Left lobe of liver (tissue), 2 donors: Measurements from ENCODE around the gene KCNQ1. TPM values are rescaled to one million over a fixed set of nuclear protein-coding genes. Genes with fewer than 3 reads are reported as not detected.
A peak's percentile ranks its signal among the peaks of the same experiment; 100 is the strongest.

ENCODE experiments used
- ATAC-seq: fragments of 200-7000 bp; cut with Tn5 transposase; one replicate; pipeline ENCODE4 v1.9.1; 2020; ENCODE audit warnings: mild to moderate bottlenecking, moderate library complexity
- DNase-seq: peaks from one replicate; pipeline ENCODE4 v3.0.0-alpha.2; 2020; ENCODE audit warnings: low spot score
- total RNA-seq: library from RNA; stranded (reverse); gene quantifications from one replicate; pipeline ENCODE4 v1.2.1, GENCODE V29; 2021
- donor health status: DM: no; HTN: no; CAD: no; lungs with moderate emphysema.
- donor health status: DM: no; HTN: yes; CAD: no.

KCNQ1 gene
- total RNA-seq, 1 donor from 2014 or later = 2.1 TPM

- no peak for ATAC-seq
Observed at GRCh38 chr11:2781408-2782274, 336.8 kb downstream of the KCNQ1 start.

GRCh38 chr11:2782769-2783168, 338.0 kb downstream of the KCNQ1 start:
- ATAC-seq (no peak), DNase-seq (no peak)

More at GRCh38 chr11:2781408-2782274, 336.8 kb downstream of the KCNQ1 start:
- DNase-seq = peak; percentile 41

GRCh38 chr11:2783536-2784082, 338.8 kb downstream of the KCNQ1 start:
- DNase-seq (no peak), ATAC-seq (no peak)

GRCh38 chr11:2787816-2788167, 343.0 kb downstream of the KCNQ1 start:
- ATAC-seq = no peak
- DNase-seq = no peak

- ATAC-seq (no peak), DNase-seq (no peak)
Observed at GRCh38 chr11:2788168-2789071, 343.6 kb downstream of the KCNQ1 start.

- DNase-seq (no peak), ATAC-seq (no peak)
Observed at GRCh38 chr11:2789331-2789730, 344.5 kb downstream of the KCNQ1 start.

GRCh38 chr11:2789791-2790567, 345.2 kb downstream of the KCNQ1 start:
- DNase-seq = no peak
- ATAC-seq = no peak

- ATAC-seq (no peak), DNase-seq (no peak)
Observed at GRCh38 chr11:2790568-2790921, 345.7 kb downstream of the KCNQ1 start.

GRCh38 chr11:2791139-2791520, 346.3 kb downstream of the KCNQ1 start:
- no peak for DNase-seq
- peak; percentile 30 for ATAC-seq

- ATAC-seq = peak; percentile 39
- peak; percentile 42 for DNase-seq
Observed at GRCh38 chr11:2791521-2792380, 346.9 kb downstream of the KCNQ1 start.

- ATAC-seq (no peak), DNase-seq (peak; percentile 40)
Observed at GRCh38 chr11:2792381-2793250, 347.8 kb downstream of the KCNQ1 start.

GRCh38 chr11:2793701-2794045, 348.9 kb downstream of the KCNQ1 start:
- DNase-seq (no peak), ATAC-seq (no peak)

- ATAC-seq (no peak), DNase-seq (no peak)
Observed at GRCh38 chr11:2794046-2794967, 349.5 kb downstream of the KCNQ1 start.

- DNase-seq = peak; percentile 35
- no peak for ATAC-seq
Observed at GRCh38 chr11:2794968-2795322, 350.1 kb downstream of the KCNQ1 start.

- ATAC-seq (no peak), DNase-seq (peak; percentile 37)
Observed at GRCh38 chr11:2795491-2795991, 350.7 kb downstream of the KCNQ1 start.

- ATAC-seq (no peak), DNase-seq (peak; percentile 42)
Observed at GRCh38 chr11:2796091-2796490, 351.3 kb downstream of the KCNQ1 start.

GRCh38 chr11:2796508-2797113, 351.8 kb downstream of the KCNQ1 start:
- ATAC-seq (no peak), DNase-seq (peak; percentile 40)
